Transverse colon (tissue), 4 donors: ENCODE measurements around the gene MYH9. TPM values are rescaled to one million over a fixed set of nuclear protein-coding genes. Genes with fewer than 3 reads are reported as not detected.

ENCODE experiments used
- DNase-seq: peaks from one replicate; pipeline ENCODE4 v3.0.0-alpha.2; 2019
- H3K27ac ChIP-seq, 4 donors: fragments of 200-600 bp; sonication (generic); 2 replicates each; pipeline ENCODE4 v1.5.1; 2016 to 2018; ENCODE audit warnings: inconsistent platforms in 4 of 4
- H3K27me3 ChIP-seq: fragments of 200-600 bp; sonication (generic); 2 replicates; pipeline ENCODE4 v1.5.1; 2017; ENCODE audit warnings: inconsistent platforms
- H3K36me3 ChIP-seq, 4 donors: fragments of 200-600 bp; sonication (generic); 2 replicates each; pipeline ENCODE4 v1.5.1; 2017 to 2019; ENCODE audit warnings: inconsistent platforms in 4 of 4
- H3K4me1 ChIP-seq, 4 donors: fragments of 200-600 bp; sonication (generic); 2 replicates each; pipeline ENCODE4 v1.5.1; 2017 to 2020; ENCODE audit warnings: inconsistent platforms in 4 of 4
- H3K4me3 ChIP-seq, 4 donors: fragments of 200-600 bp; sonication (generic); 1 replicate in 1 of 4; 2 replicates in 3 of 4; pipeline versions ENCODE4 v1.5.1 to v1.6.1; 2017 to 2019; ENCODE audit warnings: inconsistent platforms in 4 of 4
- H3K9me3 ChIP-seq, 2 donors: fragments of 200-600 bp; sonication (generic); 2 replicates each; pipeline ENCODE4 v1.5.1; 2017 to 2019; ENCODE audit warnings: inconsistent platforms in 2 of 2
- CTCF ChIP-seq, 5 experiments: fragments of 200-600 bp in 3 of 5; fragments of 450-650 bp in 2 of 5; sonication (generic) in 3 of 5; IDR thresholded peaks; 1 replicate in 2 of 5; 2 replicates in 3 of 5; pipeline ENCODE4 v1.5.1; 2016 to 2017; ENCODE audit warnings: antibody characterized with exemption in 5 of 5, inconsistent platforms in 3 of 5, mild to moderate bottlenecking in 2 of 5, moderate library complexity in 1 of 5
- EP300 ChIP-seq: sonication (generic); formaldehyde crosslinking; IDR thresholded peaks from one replicate; pipeline ENCODE4 v1.6.1; 2017; ENCODE audit warnings: antibody characterized with exemption, low read depth
- POLR2A ChIP-seq: fragments of 450-650 bp; IDR thresholded peaks from one replicate; pipeline ENCODE4 v1.6.1; 2016; ENCODE audit warnings: antibody characterized with exemption, mild to moderate bottlenecking, moderate library complexity
- POLR2AphosphoS5 ChIP-seq, 3 donors: sonication (generic); formaldehyde crosslinking; IDR thresholded peaks; one replicate each; pipeline ENCODE4 v1.6.1; 2016; ENCODE audit warnings: antibody characterized with exemption in 3 of 3
- WGBS, 2 donors: methylation state at CpG; one replicate each; pipeline ENCODE4 v1.1.5; 2018; ENCODE audit warnings: low coverage in 1 of 2; 5-methylcytosine and 5-hydroxymethylcytosine counted together
- in situ Hi-C, 4 donors: fragments of 200-750 bp; cut with MboI; loops; one replicate each; pipeline versions ENCODE4 v1.15.0 to v1.15.1; 2017; ENCODE audit warnings: low sequenced_read_pairs in 3 of 4, low pct_ligation_motif_present in 1 of 4, low pct_unique_long_range_greater_than_20kb in 1 of 4
- intact Hi-C: fragments of 100-400 bp; cut with DNase I; formaldehyde crosslinking; loops from one replicate; pipeline ENCODE4 v1.15.1; 2023; ENCODE audit warnings: low total_unique reads
- total RNA-seq, 4 donors: library from RNA; depleted of rRNA; stranded (reverse); fragments of >200 nt; gene quantifications; one replicate each; pipeline ENCODE4 v1.1.0, GENCODE V29; 2016

The MYH9 gene
- total RNA-seq, 4 donors from 2014 or later: 385 to 511 (median 460) TPM

- DNase-seq: no peak
- in situ Hi-C loops (loop anchor here in 1 of 4 donors (10.0 kb wide), 1 partner anchor 62 kb away; no protein-coding TSS in a partner anchor), intact Hi-C loops (no loop called here)
- no peaks in the 10 kb centered on the region for H3K27me3 ChIP-seq
- peaks cover 0 to 18% (median 2%) of the 10 kb centered on the region in 4 donors for H3K36me3 ChIP-seq
- H3K4me1 ChIP-seq: peaks cover 49 to 96% (median 56%) of the 10 kb centered on the region in 4 donors
- no peaks in the 10 kb centered on the region for H3K9me3 ChIP-seq
- H3K27ac ChIP-seq: peak overlapping the region; percentile 92 to 99 (median 96)
- no peak overlapping the region for H3K4me3 ChIP-seq
- 52 to 90% methylated on average over 2 to 5 of the region's 5 CpGs for WGBS, 2 donors
- TF ChIP-seq POLR2A: no peak
- no peak for TF ChIP-seq POLR2AphosphoS5 (IDR thresholded peaks at IDR 0.05)
- no peak for TF ChIP-seq EP300
- no peak for TF ChIP-seq CTCF (IDR thresholded peaks at IDR 0.05)
Measured at GRCh38 chr22:36347094-36347493, 40.7 kb downstream of the MYH9 start.

GRCh38 chr22:36344106-36344827, 43.5 kb downstream of the MYH9 start:
- Histone ChIP-seq H3K27me3 (no peaks in the 10 kb centered on the region), H3K27ac (peak overlapping the region; percentile 92 to 99 (median 96)), H3K4me1 (peaks cover 34 to 88% (median 41%) of the 10 kb centered on the region in 4 donors), H3K9me3 (no peaks in the 10 kb centered on the region), H3K36me3 (peaks cover 0 to 45% (median 19%) of the 10 kb centered on the region in 4 donors), H3K4me3 (no peak overlapping the region)
- in situ Hi-C loops: loop anchor here in 1 of 4 donors (10.0 kb wide), 1 partner anchor 59 kb away; no protein-coding TSS in a partner anchor
- intact Hi-C loops: no loop called here
- 38 to 77% methylated on average over 4 to 23 of the region's 23 CpGs for WGBS, 2 donors
- TF ChIP-seq POLR2A: no peak
- peak in 1 of 3 donors; percentile 4 for TF ChIP-seq POLR2AphosphoS5 (IDR thresholded peaks at IDR 0.05)
- DNase-seq: no peak

GRCh38 chr22:36343720-36344105, 44.1 kb downstream of the MYH9 start:
- in situ Hi-C loops: loop anchor here in 1 of 4 donors (10.0 kb wide), 1 partner anchor 59 kb away; no protein-coding TSS in a partner anchor
- TF ChIP-seq POLR2AphosphoS5 (IDR thresholded peaks at IDR 0.05): no peak
- TF ChIP-seq POLR2A: no peak
- no peak for TF ChIP-seq EP300
- no peak for TF ChIP-seq CTCF (IDR thresholded peaks at IDR 0.05)
- intact Hi-C loops: no loop called here
- no peak overlapping the region for H3K4me3 ChIP-seq
- H3K9me3 ChIP-seq: no peaks in the 10 kb centered on the region
- no peak for DNase-seq
- 40 to 42% methylated on average over 2 to 9 of the region's 9 CpGs for WGBS, 2 donors
- H3K27me3 ChIP-seq: no peaks in the 10 kb centered on the region
- H3K36me3 ChIP-seq: peaks cover 0 to 47% (median 22%) of the 10 kb centered on the region in 4 donors
- H3K27ac ChIP-seq: peak overlapping the region; percentile 92 to 99 (median 96)
- H3K4me1 ChIP-seq: peaks cover 34 to 86% (median 40%) of the 10 kb centered on the region in 4 donors

- in situ Hi-C loops (loop anchor here in 1 of 4 donors (10.0 kb wide), 1 partner anchor 58 kb away; no protein-coding TSS in a partner anchor), intact Hi-C loops (no loop called here)
- H3K4me1 ChIP-seq: peaks cover 35 to 86% (median 42%) of the 10 kb centered on the region in 4 donors
- H3K9me3 ChIP-seq: no peaks in the 10 kb centered on the region
- H3K27me3 ChIP-seq: no peaks in the 10 kb centered on the region
- peak overlapping the region; percentile 92 to 99 (median 96) for H3K27ac ChIP-seq
- WGBS, 2 donors: 63 to 70% methylated on average over 3 to 5 of the region's 5 CpGs
- DNase-seq: no peak
- peaks cover 0 to 47% (median 22%) of the 10 kb centered on the region in 4 donors for H3K36me3 ChIP-seq
- no peak overlapping the region for H3K4me3 ChIP-seq
- TF ChIP-seq CTCF (IDR thresholded peaks at IDR 0.05): no peak
- TF ChIP-seq EP300: no peak
- no peak for TF ChIP-seq POLR2AphosphoS5 (IDR thresholded peaks at IDR 0.05)
- no peak for TF ChIP-seq POLR2A
Measured at GRCh38 chr22:36343070-36343719, 44.6 kb downstream of the MYH9 start.
